GM19023 (cell line): Measurements from ENCODE around the gene SLC7A11.
"Not testable (repeated sequence)": the region's sequence is repeated elsewhere in the genome, so short reads cannot be mapped to it uniquely, and the experiment has no call there.

Experiments
- ATAC-seq: cut with Tn5 transposase; IDR thresholded peaks from one replicate; pipeline ENCODE4 v1.9.1; 2021; ENCODE audit warnings: mild to moderate bottlenecking, moderate library complexity; ENCODE audit not compliant: unreplicated experiment

Gene SLC7A11

DNA sequence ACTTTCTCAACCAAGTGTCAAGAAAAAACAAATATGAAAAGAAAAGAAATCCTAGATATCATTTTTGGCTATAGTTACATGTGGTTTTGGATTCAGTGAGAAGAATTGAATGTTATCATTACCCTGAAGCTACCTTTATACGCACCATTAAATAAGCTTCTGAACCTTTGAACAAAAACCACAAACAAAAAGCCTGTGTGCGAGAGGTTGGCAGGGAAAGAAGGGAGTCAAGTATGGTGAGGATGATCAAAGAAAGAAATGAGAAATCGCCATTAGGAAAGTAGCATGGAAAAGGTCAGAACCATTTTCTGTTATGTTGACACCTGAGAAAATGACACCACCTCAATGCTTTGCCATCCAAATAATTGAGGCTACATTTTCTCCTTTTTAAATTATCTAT, 1.2 kb upstream of the SLC7A11 start:
- ATAC-seq = no peak

DNA sequence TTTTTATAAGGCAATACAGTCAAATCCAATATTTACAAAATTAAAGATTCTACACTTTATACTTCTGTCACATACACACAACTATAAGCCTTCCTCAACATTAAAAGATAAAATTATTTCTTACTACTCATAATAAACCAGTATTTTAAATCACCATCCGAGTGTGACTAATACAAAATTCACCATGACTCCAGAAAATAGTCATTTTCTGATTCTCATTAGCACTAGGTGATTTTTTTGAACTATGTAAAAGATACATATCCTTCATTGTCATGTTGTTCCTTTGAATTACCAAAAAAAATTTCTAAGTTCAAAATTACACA, 646 bp upstream of the SLC7A11 start:
- no peak for ATAC-seq

DNA sequence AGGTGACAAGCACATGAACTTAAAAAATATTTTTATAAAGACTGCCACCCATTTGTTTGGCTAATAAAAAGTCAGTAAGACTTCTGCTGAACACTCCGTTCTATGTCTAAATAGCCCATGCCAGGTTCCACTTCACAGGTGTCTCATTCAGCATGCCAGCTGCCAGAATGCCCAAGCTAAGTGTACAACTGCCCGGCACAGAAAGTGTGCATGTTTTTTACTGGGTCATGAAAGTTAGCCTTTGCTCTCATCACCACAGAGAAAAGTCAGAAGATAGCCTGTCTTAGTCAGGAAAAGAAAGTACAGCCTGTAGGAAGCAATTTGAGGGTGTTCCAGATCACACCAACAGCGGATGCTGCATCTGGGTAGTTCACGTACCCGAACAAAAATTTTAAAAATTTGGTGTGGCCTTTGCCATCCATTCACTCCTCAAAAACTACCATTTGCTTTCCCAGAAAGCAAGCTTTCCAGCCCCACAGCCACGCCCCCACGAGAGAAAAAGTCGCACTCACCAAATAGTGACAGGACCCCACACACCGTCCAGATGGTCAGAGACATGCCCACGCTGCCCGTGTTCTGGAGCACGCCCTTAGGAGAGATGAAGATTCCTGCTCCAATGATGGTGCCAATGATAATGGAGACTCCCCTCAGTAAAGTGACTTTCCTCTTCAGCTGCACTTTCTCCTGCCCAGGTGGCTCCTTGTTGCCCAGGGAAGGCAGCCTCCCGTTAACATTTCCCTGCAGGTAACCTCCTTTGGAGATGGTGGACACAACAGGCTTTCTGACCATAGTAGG, 671 bp downstream of the SLC7A11 start:
- peak; percentile 9 for ATAC-seq

DNA sequence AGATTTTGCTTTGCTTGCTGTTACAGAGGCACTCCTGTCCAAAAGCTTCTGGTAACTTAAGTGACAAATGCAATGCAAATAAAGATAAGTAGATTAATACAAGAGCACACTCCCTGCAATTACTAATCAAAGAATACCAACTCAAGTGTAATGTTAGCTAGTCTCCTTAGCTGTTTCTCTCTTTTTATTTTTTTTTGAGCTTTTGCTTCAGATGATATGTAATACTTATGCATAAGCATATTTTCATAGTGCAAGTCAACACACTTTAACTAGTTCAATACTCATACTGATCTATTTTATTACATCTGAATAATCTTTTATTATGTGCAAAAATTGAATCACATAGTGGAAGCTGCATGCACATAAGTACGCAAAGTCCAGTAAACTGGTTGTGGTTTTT, 2.7 kb downstream of the SLC7A11 start:
- ATAC-seq = no peak

DNA sequence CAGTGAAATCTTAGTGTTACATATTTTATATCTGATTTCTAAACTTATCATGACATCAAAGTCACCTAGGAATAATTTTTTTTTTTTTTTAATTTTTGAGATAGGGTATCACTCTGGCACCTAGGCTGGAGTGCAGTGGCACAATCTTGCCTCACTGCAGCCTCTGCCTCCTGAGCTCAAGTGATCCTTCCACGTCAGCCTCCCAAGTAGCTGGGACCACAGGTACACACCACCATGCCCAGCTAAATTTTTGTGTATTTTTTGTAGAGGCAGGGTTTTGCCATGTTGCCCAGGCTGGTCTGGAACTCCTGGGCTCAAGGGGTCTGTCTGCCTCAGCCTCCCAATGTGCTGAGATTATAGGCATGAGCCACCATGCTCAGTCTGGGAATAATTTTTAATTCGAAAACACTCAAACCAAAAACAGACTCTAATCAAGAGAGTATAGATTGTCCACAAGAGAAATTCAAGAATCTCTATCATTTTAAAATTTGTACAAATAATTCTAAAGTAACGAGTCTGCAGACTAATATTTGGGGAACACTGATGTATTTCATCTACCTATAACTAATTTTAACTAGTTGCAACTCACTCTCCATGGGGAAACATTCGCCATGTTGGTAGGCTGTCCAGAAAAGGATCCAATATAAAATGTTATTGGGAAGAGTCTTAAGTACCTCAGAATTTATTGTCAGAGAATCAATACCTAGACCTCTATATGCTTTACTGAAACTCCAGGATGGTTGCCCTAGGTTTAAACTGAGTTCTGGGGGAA, 3.4 kb downstream of the SLC7A11 start:
- no peak for ATAC-seq

DNA sequence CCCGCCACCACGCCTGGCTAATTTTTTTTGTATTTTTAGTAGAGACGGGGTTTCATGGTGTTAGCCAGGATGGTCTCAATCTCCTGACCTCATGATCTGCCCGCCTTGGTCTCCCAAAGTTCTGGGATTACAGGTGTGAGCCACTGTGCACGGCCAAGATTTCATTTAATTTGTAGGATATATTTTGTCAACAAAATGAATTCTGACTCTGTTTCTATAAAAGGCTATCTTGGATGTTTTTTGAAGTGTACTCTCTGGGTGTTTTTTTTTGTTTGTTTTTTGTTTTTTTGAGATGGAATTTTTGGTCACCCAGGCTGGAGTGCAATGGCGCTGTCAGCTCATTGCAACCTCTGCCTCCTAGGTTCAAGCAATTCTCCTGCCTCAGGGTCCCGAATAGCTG, 5.0 kb downstream of the SLC7A11 start:
- ATAC-seq = not testable (repeated sequence)

DNA sequence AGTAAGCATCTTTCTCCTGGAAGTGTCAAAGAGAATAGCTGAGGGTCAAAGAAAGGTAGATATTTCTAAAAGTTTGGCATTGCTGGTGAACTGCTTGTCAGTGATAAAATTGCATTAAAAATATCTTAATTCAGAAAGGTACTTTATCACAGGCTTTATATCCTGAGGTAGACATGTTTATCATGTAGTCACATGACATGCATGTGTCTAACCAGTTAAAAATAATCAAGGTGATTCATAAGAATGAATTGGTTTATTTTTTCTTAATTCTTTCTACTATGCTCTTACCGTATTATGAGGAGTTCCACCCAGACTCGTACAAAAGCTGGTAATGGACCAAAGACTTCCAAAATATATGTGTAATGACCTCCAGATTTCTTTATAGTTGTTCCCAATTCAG, 6.1 kb downstream of the SLC7A11 start:
- no peak for ATAC-seq

DNA sequence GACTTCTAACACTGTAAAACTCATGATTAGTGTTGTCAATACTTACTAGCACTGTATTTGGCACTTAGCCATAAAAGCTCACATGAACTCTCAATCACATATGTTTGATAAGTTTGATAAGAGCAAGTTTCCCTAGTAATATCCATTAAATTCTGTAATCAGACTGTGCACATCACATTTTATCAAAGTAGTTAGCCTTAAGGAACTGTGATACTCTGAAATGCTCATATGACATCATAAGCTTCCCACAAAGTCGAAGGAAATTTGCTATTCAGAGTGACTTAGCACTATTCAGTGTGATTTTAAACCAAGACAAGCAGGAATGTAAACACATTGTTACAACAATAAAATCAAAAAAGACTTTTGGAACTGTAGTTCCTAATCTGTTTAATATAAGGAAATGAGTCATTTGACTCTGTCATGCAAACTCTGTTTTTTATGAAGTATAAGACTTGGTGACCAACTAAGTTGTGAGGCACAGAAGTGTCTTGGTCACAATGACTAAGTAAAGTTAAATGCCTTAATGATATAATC, 6.7 kb downstream of the SLC7A11 start:
- ATAC-seq = no peak

DNA sequence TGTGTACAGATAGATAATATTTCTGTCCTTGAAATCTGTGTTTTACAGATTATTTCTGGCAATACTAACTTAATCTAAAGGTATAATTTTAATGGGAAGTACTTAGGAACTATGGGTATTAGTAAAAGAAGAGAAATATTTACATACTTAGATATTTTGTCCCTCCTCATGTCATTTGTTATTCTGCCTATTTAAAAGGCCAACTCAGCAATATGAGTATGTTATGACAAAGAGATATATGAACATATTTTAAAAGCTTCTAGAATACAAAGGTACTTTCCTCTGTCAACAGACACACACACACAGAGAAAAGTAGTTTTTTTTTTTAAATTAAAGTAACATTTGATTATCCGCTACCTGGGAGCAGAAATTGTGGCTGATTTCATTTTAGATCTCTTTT, 7.9 kb downstream of the SLC7A11 start:
- ATAC-seq = no peak

DNA sequence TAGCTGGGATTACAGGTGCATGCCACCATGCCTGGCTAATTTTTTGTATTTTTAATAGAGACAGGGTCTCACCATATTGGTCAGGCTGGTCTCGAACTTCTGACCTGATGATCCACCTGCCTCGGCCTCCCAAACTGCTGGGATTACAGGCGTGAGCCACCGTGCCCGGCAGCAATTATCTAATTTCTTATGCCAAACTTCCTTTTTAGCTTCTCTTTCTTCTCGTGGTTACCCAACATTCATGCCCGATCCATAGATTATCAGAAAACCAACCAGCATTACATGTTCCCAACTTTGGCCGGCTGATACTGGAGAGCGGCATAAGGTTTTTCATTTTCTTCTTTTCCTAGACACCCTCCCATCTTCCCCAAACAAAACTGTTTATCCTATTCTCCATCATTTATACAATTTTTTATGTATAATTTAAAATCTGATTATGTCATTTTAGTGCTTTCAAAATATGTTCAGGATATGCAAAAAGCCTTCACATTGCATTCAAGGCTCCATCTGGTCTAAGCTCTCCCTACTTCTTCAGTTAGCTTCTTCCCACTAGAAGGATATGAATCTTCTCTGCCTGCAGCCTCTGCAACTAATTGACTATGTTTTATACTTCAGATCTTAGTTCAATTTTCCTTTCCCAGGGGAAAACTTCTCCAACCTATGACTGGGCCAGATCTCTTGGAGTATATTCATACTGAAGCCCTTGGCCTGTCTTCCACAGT, 8.7 kb downstream of the SLC7A11 start:
- no peak for ATAC-seq

DNA sequence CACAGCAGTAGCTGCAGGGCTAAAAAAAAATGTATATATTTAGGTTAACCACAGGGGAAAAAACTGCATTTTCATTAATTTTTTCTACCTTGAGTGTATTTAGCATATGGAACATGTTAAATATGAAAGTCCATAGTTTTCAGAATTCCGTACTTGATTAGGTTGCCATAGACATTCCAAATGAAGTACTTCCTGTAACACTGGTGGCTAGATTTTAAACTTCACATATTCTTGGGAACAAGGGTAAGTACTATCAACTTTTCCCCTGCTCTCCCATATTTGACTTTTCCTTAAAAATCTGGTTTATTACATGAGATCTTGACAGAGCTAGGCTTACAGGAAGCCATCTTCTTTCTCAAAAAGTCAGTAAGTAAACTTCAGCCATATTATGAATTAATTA, 9.8 kb downstream of the SLC7A11 start:
- no peak for ATAC-seq

DNA sequence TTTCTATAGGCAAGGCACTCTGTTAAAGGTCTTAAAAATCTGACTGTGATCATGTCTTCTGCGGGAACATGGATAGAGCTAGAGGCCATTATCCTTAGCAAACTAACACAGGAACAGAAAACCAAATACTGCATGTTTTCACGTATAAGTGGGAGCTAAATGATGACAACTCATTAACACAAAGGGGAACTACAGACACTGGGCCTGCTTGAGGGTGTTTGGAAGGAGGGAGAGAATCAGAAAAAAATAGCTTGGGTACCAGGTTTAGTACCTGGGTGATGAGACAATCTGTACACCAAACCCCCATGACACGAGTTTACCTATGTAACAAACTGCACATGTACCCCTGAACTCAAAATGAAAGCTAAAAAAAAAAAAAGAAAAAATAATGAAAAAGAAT, 12.1 kb downstream of the SLC7A11 start:
- no peak for ATAC-seq

DNA sequence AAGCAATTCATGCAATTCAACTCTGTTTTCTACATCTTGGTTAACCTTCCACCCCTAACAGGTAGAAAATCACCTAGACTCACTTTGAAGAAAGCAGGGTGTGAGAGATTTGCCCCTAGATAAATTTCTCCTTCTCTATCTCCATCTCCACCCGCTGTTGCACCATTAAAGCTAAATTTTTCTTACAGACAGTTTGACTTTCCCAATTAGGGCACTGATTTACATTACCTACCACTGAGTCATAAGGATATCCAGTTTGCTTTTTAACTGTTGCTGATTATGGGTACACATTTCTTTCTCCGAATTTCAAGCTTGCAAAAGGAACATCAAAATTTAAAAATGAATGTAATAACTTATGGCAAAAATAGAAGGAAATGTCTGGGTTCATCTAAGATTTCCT, 13.0 kb downstream of the SLC7A11 start:
- ATAC-seq = no peak

DNA sequence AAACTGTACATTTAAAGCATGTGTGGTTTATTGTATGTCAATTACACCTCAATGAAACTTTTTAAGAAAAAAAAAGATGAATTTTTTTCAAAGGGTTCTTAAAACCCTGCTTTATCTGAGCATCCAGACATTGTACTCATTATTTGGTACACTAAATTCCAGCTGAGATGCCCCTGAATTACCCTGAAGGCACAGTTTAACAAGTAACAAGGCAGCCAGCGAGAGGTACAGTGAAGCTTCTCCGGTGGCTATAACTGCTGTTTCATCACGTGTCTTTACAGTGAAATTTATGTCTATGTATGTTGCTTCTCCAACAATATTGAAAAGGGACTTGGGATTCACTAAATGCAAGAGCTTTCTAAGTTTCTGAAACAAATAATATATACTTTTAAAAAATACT, 15.8 kb downstream of the SLC7A11 start:
- no peak for ATAC-seq

DNA sequence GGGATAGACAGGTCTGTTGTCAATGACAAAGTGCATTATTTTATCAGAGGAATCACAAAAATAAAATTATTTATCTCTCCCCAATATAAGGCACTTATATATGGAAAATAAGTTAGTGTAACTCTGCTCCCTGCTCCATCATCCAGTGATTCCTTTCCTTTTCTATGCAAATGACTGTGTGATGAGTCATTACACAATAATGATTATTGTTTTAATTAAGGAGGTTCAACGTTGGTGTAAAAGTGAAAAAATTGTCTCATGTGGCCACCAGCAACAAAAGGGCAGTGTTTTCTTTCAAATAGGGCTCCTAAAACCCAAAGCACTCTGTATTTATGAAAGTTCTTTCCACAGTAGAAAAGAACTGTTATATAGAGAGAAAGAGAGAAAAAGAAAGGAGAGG, 16.7 kb downstream of the SLC7A11 start:
- ATAC-seq = no peak

DNA sequence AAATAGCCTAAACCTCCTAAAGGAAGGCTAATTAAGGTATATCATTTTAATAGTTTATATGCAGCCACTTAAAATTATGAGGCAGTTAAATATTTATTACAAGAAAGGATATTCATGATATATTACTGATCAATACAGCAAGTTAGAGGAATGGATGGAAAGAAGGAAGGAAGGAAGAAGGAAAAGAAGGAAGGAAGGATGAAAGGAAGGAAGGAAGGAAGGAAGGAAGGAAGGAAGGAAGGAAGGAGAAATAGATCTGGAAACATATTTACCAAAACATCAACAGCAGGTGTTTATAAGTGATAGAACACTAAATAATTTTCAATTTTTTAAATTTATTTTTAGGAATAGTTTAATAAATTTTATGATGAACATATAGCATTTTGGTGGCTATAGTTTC, 17.5 kb downstream of the SLC7A11 start:
- no peak for ATAC-seq

DNA sequence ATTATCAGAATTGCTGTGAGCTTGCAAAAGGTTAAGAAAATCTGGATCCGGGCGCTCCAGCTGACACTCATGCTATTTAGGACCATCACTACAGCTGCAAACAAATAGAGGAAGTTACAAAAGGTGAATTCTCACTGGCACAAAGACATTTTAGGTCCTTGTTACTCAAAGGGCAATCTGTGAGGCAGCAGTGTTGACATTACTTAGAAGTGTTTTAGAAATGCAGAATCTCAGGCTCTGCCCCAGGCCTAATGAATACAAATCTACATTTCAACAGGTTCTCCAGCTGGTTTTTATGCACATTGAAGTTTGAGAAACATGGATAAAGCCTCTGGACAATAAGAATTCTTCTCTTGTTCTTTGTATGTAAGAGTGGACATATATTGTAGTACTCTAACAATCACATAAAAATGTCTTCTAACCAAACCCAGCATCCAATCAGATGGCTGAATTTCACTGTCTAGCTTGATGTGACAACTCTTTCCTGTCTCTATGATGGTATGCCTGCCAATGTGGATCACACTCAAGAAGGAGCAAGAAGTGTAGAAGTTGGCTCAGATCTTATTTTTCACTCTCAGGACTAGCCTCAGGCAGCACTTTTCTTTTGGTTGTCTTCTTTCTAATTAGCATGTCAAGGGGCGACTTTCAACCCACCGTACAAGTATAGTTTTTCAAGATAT, 18.8 kb downstream of the SLC7A11 start:
- ATAC-seq = peak; percentile 59

DNA sequence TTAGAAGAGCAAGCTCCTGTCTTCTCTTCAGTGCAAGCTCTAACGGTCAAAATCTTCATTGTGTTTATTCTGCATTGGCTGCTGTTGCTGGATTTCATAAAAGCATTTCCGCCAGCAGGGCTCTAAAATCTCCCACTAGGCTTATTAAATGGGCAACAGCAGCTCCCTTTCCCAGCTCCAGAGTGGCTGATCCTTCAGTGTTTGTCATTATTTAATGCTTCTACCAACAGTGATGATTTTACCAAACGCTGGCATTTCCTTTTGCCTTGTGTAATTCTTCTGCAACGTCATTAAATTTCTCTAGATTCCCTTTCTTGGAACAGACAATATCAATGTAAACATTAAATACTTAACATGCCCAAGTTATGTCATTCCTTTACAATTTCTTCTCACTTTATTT, 20.1 kb downstream of the SLC7A11 start:
- no peak for ATAC-seq

DNA sequence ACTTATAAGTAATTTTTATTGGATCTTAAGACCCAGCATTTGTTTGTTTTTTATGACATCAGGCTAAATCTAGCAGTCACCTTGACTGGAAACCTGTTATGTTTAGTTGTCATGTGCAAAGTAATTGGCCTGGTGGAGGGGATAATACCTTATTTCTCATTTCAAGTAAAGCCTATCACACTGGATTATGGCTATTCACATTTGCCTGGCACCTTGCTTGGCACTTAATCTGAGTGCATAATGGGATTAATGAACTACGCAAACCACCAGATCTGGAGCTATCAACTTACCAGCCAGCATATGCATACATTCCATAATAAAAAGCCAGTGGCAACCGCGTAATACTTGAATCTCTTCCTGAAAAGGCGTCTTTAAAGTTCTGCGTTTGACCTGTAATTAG, 23.2 kb downstream of the SLC7A11 start:
- no peak for ATAC-seq

DNA sequence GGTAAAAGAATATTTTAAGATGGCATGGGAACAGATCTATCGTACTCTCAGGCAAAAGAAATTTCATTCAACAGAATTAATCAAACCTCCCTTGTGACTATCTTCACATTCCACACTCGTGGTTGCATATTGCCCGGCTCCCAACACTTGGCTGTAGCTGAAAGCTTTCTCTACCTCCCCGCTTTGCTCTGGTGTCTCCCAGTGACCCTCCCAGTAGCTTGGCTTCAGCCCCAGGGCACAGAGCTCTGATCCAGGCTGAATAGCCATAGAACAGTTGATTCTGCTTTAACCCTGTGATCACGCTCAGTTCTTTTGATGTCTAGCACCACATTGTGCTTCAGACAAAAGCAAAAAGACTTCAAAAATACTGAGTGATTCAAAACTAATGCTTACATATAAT, 24.6 kb downstream of the SLC7A11 start:
- no peak for ATAC-seq

DNA sequence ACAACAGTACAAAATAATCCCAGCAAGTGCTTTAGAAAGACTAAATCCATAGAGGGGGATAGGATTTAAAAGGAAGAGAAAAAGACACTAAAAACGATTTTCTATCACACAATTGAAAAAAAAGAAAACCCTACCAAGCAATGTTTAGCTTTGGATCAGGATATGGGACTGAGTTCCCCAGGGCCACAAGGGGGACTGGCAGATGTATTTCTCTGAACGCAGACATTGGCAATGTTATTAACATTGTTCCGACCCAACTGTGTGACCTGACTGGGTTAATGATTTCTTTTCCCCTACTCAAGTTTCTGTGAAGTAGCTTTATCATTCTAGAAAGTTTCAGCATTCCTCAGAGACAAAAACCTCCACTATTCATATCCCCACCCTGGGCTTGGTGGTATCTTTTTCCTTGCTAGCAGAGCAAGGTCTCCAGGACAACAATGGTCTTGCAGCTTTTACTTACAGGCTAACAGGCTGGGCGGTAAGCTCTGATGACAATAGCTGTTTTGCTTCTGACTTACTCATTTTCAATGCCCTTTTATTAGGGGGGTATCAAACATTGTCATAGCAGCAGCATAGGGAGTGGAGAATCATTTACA, 25.8 kb downstream of the SLC7A11 start:
- ATAC-seq = no peak
